HPDE6-E6E7 (cell line): ENCODE results near the gene FAM111A.
A peak's percentile ranks its signal among the peaks of the same experiment; 100 is the strongest.

ENCODE experiments used
- DNase-seq: peaks from one replicate; pipeline ENCODE4 v3.0.0; 2011; ENCODE audit warnings: missing footprints; ENCODE audit errors: extremely low spot score

Gene FAM111A

DNA sequence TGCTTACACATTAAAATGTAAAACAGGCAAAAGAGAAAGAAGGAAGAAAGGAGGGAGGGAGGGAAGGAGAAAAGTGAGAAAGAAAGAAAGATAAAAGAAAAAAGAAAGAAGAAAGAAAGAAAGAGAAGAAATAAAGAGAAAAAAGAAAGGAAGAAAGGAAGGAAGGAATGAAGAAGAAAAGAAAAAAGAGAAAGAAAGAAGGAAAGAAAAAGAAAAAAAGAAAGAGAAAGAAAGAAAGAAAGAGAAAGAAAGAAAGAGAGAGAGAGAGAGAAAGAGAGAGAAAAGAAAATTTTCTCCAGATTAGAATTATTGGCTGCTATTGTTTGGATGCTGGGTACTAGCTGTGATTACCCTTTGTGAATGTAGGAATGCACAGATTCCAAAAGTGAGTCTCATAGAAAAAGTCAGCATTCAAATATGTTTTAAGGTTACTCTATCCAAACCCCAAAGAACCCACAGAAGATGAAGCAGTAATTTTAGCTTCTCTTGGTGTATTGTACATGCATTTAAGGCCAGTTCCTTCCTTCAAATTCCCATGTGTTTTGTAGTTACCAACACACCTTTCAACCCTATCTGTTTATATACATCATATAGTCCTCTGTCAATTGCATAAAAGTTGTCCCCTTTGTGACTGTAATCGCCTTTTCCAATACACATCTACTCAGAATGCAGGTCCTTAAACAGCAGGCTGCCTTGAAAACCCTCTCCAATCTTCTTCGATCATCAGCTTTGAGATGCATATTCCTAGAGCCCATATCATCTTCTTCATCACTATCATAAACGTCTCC, 789 bp upstream of the FAM111A start:
- no peak for DNase-seq

DNA sequence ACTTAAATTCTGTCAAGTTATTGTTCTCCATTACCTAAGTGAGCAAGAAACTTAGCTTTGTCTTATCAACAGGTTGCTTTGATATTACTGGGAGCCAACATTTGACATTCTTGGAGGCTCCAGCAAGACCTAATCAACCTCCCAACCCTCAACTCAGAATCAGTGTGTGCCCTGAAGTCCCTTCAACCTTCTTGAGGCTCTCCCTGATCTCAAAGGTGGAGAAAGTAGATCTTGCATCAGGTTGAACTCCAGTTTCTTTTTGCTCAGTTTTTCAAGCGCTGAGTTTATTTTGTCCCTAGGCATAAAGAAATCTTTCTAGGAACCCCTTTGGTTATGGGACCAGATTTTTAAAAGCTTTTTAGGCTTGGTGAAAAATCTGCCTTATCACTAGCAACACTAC, 1.4 kb downstream of the FAM111A start:
- DNase-seq: no peak

DNA sequence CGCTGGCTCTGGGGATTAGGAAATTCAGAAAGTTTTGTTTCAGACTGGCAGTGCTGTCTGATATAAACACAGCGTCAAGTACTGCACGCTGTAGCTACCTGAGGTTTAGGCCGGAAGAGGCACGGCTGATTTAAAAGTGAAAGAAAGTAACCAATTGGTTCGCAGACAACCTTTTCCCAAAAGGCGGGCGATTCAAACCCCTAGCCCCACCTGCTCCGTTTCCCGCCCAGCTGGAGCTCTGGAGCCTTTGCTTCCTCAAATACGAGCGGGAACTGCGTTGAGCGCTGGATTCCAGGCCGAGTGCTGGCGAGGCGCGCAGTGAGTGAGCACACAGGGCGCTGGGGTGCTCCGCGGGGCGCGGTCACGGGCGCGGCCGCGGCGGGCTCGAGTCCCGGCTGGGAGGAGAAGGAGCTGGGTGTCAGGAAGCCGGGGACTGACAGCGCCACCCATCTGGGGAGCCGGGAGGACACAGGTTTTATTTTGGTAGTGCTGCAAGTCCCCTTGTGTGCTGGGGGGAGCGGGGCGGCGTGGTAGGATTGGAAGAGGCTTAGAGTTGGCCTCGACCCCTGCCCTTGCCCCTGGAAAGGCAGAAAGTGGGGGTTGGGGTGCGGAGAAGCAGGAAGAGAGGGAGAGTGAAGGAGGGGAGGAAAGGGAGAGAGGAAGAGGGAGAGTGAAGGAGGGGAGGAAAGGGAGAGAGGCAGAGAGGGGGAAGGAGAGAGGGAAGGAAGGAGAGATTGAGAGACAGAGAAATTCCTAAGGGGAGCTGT, 2.1 kb downstream of the FAM111A start:
- peak; percentile 92 for DNase-seq

DNA sequence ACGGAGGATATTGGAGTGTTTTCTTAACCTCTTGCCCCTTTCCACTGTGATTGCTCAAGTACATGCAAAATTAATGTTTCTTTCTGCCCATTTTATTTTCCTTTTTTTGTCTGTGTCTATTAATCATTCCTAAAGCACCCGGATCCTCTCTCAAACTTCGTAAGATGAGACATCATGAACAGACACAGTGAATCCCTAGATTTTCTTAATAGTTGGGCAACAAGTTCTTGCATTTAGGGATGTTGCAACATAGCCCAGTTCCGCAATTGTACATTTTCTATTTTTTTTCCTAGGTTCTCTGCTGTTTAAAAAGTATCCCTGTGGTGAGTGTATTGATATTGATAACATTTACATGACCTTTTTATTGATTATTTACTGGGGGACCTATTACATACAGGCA, 2.9 kb downstream of the FAM111A start:
- no peak for DNase-seq

DNA sequence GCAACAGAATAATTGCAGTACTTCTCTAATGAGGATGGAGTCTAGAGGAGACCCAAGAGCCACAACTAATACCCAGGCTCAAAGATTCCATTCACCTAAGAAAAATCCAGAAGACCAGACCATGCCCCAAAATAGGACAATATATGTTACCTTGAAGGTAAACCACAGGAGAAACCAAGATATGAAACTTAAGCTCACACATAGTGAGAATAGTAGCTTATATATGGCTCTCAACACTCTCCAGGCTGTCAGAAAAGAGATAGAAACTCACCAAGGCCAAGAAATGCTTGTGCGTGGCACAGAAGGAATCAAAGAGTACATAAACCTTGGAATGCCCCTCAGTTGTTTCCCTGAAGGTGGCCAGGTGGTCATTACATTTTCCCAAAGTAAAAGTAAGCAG, 9.1 kb downstream of the FAM111A start:
- no peak for DNase-seq

DNA sequence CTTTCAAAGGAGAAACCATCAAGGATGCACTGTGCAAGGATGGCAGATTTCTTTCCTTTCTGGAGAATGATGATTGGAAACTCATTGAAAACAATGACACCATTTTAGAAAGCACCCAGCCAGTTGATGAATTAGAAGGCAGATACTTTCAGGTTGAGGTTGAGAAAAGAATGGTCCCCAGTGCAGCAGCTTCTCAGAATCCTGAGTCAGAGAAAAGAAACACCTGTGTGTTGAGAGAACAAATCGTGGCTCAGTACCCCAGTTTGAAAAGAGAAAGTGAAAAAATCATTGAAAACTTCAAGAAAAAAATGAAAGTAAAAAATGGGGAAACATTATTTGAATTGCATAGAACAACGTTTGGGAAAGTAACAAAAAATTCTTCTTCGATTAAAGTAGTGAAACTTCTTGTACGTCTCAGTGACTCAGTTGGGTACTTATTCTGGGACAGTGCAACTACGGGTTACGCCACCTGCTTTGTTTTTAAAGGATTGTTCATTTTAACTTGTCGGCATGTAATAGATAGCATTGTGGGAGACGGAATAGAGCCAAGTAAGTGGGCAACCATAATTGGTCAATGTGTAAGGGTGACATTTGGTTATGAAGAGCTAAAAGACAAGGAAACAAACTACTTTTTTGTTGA, 9.8 kb downstream of the FAM111A start:
- no peak for DNase-seq

DNA sequence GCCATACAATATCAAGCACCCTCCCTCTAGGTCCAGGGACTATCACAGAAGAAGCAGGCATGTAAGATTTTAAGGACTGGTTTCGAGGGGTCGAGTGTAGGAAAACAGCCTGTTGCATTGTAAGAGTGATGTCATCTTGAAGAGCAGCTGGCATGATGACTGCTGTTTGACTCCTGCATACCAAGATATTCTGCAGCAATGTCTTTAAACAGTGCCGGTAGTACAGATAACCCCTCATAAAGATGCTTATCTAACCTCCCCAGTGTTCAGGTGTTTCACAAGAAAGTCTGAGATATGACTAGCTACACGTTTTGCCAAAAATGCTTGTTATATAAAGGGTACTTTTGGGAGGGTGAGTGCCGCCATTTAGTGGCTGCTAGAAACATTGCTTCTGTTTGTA, 12.0 kb downstream of the FAM111A start:
- no peak for DNase-seq

DNA sequence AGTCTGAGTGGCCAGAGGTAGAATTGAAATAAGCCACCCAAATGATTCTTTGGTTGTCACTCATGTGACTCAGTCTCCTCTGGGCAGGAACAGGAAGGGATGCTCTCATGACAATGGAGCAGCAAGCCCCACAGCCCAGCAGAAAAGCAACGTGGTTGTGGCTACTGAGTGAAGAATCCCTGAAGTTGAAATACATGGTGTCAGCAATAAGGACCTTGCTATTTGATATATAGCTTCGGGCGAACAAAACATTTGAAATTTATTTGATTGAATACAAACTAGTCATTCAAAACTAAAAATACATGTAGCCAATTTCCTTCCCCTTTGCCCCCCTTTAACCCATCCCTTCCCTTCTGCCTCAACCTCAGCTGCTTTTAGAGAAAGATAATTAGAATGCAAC, 14.8 kb downstream of the FAM111A start:
- no peak for DNase-seq

DNA sequence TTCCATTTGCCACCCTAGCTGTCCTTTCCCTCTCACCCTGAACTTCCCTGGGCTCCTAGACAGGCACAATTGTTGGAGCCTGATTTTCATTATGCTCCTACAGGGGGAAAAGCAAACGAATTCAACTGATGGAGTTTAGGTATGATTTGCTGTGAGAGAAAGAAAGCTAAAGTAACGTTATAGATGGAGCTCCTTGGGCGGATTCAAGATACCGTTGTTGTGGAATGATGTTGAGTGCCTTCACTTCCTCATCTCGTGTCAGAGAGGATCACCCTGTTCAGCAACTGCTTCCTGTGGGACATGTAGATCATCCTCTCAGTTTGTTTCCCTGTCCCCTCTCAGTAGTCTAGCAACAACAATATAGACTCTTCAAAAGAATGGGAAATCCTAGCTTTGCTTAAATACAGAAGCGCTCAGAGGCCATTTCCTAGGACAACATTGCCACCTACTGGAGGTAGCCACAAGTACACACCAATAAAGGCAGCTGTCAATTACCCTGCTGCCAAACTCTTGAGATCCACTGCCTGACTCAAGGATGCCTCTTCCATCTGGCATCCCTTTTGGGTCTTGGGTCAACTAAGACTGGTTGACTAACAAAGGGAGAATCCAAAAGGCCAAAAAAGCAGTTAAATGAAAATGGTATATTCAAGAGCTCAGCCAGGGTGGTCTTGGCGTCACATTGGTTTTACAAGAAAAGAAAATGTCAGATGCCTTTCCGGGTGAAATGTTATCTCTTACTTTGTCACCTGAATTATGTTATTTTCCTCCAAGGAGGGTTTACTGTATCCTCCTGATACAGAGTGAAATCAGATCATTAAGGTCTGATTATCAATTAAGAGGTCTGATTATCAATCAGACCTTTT, 15.8 kb downstream of the FAM111A start:
- peak; percentile 66 for DNase-seq

DNA sequence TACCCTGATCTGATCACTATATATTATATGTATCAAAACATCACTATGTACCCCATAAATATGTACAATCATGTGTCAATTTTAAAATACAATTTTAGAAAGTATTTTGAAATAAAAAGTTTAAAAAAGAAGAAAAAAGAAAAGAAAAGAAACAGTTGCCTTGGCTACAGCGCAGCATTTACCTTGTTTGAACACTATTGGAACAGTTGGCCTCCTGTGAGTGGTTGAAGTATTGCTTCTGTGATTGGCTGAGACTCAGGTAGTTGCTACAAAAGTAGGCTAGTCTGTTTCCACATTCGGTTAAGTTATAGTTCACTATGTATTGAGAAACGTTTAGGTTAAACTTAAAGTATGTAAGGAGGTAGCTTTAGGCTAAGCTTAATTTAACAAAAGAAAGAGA, 21.4 kb downstream of the FAM111A start:
- no peak for DNase-seq

DNA sequence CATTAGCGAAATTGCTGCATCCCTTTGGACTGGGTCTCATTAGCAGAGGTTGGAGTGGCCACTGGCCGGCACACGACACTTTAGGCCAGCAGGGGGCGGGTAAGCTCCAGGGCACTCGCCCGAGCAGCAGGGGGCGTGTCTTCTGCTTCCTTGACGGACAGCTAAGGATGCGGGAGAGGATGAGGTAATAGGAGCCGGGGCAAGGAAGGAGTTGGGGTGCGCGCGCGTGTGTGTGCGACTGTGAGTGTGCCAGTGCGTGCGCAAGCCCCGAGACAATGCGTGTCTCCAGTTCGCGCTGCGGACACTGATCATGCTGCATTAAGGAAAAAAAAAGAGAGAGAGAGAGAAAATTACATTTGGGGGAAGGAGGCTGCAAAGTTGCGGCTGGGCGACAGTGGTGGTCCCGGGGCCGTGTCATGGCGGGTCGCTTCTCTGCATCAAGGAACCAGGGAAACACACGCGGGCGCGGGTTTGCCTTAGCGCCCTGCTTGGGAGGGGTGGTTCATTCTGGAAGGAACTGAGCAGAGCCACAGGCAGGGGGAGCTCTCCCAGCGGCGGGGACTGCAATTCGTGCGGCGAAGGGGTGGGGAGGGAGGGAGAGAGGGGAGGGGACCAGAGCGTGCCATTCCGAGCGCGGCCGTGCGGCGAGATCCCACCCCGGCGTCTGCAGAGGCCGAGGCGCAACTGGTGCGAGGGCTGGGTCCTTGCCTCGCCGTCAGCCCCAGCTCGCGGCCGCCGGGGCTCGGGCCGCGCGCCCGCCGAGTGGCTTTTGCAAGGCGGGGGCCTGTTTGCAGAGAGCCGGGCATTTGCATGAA, 29.1 kb downstream of the FAM111A start, which contains the start of gene DTX4:
Gene DTX4 (plus strand): TSS at position 625 of the 815 bp plus-strand sequence. CDS start 464 bp downstream, outside the sequence.
- peak; percentile 85 for DNase-seq

DNA sequence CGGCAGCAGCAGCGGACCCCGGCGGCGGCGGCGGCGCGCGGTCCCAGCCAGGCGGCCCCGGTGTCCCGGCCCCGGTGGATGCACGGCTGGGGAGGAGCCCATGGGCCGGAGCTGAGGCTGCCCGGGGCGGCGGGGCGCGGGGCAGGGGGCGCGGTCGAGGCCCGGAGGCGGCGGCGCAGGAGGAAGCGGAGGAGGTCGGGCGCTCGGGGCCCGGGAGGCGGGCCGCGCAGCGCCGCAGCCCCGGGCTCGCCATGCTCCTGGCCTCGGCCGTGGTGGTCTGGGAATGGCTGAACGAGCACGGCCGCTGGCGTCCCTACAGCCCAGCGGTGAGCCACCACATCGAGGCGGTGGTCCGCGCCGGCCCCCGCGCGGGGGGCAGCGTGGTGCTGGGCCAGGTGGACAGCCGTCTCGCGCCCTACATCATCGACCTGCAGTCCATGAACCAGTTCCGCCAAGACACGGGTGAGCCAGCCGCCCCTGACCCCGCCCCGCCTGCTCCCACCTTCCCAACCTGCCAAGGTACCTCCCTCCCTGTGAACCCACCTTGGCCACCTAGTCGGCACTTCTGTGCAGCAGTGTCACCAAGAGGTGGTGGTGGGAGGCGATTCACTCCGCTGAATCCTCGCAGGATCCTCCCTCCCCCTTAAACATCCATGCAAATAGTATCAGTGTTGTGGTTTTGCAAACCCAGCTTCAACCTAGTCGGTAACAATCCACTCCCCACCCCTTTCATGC, 29.9 kb downstream of the FAM111A start:
- no peak for DNase-seq

DNA sequence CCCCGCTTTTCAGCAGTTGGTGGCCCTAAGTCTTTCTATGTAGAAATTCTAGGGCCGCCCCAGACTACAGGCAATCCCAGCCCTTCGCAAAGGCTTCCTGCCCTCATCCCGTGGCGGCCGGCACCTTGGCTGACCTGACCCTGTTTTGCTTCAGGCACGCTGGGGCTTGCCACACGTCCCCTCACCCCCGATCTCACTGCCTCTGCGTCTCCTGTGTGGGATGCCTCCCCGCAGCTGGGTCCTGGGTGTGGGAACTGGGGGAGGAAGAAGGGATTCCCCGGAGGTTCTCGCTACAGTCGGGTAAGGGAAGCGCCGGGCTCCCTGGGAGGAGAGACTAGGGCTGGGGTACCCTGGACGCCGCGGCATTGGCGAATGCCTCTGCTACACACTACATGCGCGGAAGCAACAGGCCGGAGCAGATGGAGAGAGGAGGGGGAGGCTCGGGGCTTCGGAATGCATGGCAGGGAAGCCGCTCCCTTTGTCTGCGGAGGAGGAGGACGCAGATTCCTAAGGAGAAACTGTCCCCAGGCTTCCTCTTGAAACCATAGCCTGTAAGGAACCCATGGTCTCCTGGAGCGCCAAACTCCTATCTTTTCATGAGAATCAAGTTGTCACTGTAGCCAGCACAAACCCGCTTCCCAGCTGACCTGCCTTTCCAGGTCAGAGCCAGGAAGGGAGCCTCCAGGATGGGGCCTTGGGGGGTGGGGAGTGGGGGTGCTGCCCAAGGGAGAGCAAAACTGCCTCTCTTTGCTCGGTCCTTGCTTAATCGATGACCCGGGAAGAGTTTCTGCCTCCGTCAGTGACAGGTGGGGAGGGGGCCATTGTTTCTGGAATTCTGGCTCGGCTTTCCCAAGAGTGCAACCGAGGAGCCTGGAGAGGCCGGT, 30.7 kb downstream of the FAM111A start:
- DNase-seq: no peak

DNA sequence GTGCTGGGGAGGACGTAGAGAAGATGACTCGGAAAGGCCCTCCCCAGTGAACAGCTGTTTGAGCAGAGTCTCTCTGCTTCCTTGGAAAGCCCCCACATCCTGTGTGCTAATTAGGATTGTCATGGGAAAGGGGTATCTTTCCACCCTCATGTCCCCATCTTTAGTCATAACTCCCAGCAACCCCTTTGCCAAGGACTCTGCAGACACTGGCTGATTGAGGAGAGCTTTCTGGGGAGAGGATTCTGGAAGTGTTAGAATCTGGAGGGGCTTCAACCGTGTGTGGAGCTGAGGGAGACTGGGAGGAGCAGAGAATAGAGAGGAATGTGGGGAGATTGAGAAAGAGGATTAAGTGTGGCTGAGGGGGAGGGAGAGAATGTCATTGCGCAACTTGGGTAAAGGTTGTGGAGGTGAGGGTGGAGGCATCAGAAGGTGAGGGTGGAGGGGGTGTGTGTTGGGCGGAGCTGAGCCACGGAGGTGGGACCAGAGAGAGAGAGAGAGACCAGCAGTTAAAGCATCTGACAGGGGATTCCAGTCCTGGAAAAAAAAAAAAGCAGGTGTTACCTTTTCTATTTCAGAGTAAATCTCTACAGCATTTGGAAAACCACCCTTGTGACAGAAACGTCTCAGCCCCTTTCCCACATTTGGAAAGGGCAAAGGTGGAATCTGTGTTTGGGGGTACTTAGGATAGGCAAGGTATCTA, 31.5 kb downstream of the FAM111A start:
- no peak for DNase-seq

DNA sequence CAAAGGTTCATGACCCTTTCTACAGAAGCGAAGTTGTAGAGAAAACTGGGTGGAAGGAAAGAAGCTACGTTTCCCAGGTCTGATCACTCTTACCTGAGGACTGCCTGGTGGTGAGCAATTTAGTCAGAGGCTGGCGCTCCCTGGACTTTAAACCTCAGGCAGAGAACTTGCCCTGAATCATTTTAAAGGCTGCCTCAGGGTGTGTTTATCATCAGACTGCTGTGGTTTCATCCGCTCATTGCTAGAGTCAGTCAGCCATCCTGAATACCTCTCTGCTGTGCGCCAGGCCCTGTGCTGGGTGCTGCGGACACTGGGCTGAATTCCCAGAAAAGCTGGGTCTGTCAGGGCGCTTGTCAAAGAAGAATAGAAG, 32.0 kb downstream of the FAM111A start:
- DNase-seq: peak; percentile 81

DNA sequence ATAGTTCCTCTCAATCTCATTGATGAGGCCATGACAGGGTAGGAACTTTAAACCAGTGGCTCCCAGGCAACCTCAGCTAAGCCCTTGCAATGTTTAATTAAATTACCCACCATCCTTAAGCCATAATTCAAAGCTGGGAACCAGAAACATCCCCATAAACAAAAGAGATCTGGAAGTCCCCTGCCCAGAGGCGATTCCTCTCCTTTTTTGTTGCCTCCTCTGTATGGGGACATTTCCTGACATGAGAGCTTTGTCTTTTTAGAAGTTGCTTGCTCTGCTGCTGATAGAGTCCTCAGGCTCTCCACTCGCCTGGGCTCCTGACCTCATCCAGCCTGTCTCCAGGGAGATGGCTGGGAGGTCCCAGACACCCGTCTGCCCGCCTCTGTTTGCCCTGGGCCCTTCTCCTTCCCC, 32.4 kb downstream of the FAM111A start:
- DNase-seq: no peak

DNA sequence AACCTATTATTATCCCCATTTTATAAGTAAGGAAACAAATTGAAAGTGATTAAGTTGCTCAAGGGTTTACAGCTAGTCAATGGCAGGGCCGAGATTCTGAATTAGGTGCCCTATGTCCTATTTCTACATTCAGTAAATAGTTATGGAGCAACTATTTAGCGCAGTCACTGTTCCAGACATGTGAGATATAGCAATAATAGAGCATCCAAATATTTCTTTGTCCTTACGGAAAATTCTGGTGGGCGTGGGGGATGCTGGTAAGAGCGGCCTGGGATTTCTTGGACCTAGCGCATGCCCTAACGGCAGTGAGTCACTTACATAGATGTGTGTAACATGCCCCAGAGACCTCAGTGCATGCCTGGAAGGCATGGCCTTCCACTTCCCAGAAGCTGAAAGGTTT, 33.7 kb downstream of the FAM111A start:
- no peak for DNase-seq

DNA sequence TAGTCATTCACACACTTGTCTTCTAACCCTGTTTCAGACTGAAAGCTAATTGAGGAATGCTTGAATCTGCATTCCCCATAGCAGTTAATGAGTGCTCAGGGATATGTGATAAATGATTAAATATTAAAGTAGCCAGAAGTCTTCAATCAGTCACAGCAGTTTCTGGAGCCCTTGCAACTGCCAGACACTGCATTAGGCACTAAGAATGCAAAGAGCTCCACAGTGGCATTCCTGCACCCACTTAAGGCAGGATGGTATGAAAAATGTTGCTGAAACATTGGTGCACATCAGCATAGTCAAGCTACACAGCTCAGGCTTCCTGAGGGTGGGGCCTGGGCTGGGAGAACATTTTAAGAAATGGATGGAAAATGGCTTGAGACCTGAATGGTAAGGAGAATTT, 35.7 kb downstream of the FAM111A start:
- DNase-seq: no peak

DNA sequence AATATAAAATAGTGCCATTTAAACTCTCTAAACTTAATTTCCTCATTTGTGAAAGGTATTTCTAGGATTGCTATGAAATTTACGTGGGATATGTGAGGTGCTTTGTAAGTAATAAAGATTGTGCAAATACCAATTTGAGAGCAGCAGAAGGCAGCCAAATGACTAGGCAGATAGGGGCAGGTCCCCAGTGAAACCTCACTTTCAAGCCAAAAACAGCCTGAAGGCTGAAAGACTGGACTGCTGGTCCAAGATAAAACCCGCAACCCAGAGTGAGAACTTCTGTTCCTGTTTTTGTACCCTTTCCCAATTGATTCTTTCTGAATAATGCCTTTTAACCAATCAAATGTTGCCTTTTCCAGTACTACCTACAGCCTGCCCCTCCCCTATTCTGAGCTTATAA, 36.5 kb downstream of the FAM111A start:
- DNase-seq: no peak
